NB4 (cell line): ENCODE data around the gene TECTB.

Experiments
- MAX ChIP-seq: IDR thresholded peaks from 2 replicates; pipeline ENCODE4 v1.6.1; 2011; ENCODE audit warnings: low read depth, low read length
- MYC ChIP-seq: IDR thresholded peaks from 2 replicates; pipeline ENCODE4 v1.6.1; 2011; ENCODE audit warnings: low read depth, low read length
- POLR2A ChIP-seq: IDR thresholded peaks from 2 replicates; pipeline ENCODE4 v1.6.1; 2011; ENCODE audit warnings: mild to moderate bottlenecking; ENCODE audit not compliant: insufficient read length; ENCODE audit errors: extremely low read depth
- TF ChIP-seq, protein P1 (sequence below): IDR thresholded peaks from one replicate; pipeline ENCODE4 v1.5.1; 2012; ENCODE audit warnings: low read depth, low read length

DNA sequence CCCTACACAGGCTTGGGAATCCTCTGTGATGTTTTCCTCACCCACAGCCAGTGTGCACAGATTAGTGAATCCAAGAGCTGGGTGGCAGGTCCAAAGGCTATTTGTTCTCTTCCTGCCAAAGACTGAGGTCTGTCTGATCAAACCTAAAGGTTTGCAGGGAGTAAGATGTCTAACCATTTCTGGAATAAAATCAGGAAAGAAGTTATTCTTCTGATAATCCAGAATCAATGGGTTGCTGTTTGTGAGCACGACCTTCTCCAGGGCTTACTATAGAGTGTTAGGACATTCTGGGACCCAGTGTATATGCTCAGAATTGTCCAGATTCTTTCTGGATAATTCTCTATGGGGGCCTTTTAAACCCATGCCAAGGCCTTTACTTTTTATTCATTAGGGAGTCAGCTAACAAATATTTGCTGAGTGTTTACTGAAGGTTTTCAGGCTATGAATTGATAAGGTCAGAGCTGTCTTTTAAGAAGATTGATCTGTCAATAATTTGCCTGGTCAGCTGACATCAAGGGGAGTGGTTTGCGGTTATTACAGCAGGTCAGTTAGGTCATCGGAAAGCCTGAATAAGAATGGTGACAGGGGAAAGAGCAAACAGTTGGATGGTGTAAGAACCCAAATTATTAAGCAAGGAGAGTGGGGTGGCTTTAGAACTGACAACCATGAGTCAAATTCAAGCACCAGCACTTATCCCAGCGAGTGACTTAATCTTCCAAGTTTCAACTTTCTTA, 7.5 kb upstream of the TECTB start:
- TF ChIP-seq, protein P1, sequence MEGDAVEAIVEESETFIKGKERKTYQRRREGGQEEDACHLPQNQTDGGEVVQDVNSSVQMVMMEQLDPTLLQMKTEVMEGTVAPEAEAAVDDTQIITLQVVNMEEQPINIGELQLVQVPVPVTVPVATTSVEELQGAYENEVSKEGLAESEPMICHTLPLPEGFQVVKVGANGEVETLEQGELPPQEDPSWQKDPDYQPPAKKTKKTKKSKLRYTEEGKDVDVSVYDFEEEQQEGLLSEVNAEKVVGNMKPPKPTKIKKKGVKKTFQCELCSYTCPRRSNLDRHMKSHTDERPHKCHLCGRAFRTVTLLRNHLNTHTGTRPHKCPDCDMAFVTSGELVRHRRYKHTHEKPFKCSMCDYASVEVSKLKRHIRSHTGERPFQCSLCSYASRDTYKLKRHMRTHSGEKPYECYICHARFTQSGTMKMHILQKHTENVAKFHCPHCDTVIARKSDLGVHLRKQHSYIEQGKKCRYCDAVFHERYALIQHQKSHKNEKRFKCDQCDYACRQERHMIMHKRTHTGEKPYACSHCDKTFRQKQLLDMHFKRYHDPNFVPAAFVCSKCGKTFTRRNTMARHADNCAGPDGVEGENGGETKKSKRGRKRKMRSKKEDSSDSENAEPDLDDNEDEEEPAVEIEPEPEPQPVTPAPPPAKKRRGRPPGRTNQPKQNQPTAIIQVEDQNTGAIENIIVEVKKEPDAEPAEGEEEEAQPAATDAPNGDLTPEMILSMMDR = no peak
- TF ChIP-seq POLR2A (no peak), MAX (no peak), MYC (no peak)
